GM21786 (cell line): ENCODE measurements around the gene PARPBP.
"Not testable (repeated sequence)": the region's sequence is repeated elsewhere in the genome, so short reads cannot be mapped to it uniquely, and the experiment has no call there.

Source experiments
- ATAC-seq: cut with Tn5 transposase; IDR thresholded peaks from one replicate; pipeline ENCODE4 v1.9.1; 2021; ENCODE audit not compliant: unreplicated experiment

PARPBP gene

GRCh38 chr12:102119674-102120563 lies at the start of gene PARPBP, which contains the start of gene NUP37:
TSS of gene PARPBP (plus strand) at chr12:102120183. CDS start at chr12:102123889, 3,706 bp downstream.
TSS of gene NUP37 (minus strand) at chr12:102120114. CDS start at chr12:102118518, 1,596 bp downstream.
- peak; percentile 95 for ATAC-seq

DNA sequence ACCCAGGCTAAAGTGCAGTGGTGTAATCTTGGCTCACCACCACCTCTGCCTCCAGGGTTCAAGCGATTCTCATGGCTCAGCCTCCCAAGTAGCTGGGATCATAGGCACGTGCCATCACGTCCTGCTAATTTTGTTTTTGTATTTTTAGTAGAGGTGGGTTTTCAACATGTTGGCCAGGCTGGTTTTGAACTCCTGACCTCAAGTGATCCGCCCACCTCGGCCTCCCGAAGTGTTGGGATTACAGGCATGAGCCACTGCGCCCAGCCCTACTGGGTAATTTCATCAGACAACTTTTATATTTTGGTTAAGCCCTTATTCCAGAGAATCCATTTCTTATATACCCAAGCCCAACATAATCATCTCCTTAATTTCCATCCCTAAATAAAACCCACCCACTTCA lies 47.9 kb upstream of the PARPBP start:
- not testable (repeated sequence) for ATAC-seq

DNA sequence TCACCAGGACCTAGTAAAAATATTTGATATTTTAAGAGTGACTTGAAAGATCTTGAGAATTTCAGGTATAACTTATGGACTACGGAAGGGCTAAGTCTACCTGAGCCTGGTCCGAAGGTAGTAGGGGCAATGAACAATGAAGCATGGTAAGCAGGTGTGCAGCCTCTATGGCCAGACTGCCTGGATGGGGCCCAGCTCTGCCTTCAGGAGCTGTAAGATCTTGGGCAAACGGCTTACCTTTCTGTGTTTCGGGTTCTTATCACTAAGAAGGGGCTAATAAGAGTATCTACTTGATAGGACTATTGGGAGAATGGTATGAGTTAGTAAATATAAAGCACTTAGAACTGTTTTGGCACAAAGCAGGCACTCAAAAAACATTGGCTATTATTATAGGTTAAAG lies 39.1 kb upstream of the PARPBP start:
- no peak for ATAC-seq

DNA sequence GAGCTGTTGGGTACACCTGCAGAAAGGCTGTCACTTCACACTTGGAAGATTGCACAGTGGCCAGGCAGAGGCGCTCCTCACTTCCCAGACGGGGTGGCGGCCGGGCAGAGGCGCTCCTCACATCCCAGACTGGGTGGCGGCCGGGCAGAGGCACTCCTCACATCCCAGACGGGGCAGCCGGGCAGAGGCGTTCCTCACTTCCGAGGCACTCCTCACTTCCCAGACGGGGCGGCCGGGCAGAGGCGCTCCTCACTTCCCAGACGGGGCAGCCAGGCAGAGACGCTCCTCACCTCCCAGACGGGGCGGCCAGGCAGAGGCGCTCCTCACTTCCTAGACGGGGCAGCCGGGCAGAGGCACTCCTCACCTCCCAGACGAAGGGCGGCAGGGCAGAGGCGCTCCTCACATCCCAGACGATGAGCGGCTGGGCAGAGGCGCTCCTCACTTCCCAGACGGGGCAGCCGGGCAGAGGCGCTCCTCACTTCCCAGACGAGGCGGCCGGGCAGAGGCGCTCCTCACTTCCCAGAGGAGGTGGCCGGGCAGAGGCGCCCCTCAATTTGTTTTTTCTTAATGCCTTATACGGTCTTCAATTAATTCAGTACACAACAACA lies 30.7 kb upstream of the PARPBP start:
- ATAC-seq = not testable (repeated sequence)

GRCh38 chr12:102093319-102093718 lies 26.7 kb upstream of the PARPBP start:
- no peak for ATAC-seq

DNA sequence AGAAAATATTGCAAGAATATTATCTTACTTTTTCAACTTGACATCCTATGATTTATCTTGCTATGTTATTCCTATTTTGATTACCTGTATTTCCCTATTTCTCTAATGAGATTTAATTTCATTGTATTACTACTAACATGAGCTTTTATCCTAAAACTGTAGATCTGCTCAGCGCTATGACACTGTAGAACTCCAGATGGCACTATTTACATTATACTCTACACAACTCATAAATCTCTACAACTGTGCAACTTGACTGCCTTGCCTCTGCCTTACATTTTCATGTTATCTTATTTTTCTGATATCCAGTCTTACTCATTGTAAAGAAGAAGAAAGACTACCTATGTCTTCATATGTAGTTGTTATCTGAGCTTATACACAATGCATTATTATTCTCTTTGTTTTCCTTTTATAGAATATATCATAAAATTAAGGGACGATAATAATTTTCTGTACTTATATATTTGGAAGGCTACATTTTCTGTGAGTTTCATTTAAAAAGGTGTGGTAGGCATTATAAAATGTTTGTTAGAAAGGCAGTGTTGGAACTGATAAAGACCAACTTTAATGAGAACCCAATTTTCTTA lies 24.2 kb upstream of the PARPBP start:
- no peak for ATAC-seq

DNA sequence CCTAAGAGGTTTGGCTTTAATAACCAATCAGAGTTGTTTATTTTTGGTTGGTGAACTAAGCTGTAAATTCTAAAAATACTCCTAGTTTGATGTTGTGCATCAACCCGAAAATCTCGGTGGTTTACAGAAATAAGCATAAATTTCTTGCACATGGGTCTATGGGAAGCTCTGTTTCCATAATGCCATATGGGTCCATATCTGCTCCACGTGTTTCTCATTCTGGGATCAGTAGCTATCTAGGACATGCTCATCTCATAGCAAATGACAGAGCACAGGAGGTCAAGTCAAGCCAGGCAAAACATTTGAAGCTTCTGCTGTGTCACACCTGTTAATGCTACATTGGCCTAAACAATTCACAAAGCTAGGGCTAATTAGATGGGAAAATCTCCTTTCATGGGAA lies 23.1 kb upstream of the PARPBP start:
- ATAC-seq = no peak

- ATAC-seq = no peak
These were observed 13.1 kb upstream of the PARPBP start for GRCh38 chr12:102106905-102107304.

- ATAC-seq = no peak
These were observed 12.0 kb upstream of the PARPBP start for GRCh38 chr12:102107970-102108369.

DNA sequence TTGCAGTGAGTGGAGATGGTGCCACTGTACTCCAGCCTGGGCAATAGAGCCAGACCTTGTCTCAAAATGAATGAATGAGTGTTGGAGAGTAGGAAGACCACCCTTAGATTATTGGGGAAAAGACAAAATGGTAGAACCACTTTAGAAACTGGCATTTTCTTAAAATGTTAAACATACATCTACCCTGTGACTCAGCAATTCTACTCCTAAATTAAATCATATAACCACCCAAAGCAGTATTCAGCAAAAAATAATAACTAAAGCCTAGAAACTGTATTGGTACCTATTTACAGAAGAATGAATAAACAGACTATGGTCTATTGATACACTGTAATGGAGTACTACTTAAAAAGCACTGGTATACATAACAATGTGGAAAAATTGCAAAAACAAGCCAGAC lies 9.2 kb upstream of the PARPBP start:
- ATAC-seq = no peak

- ATAC-seq = no peak
These were observed 5.8 kb upstream of the PARPBP start for GRCh38 chr12:102114212-102114611.

DNA sequence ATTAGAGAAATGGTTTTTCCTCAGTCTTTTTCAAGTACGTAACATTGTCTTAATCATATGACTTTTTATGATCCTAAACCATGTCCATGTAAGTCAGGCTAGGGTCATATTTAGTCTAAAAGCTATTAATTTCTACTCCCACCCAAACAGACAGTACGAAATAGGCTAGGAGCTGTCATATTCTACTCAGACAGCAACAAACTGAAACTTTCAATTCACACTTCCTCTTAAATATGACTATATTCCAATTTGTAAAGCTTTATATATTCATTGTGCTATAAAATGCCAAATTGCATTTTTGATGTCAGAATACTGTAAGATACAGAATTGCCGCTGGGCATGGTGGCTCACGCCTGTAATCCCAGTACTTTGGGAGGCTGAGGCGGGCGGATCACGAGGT lies 3.6 kb upstream of the PARPBP start:
- no peak for ATAC-seq

DNA sequence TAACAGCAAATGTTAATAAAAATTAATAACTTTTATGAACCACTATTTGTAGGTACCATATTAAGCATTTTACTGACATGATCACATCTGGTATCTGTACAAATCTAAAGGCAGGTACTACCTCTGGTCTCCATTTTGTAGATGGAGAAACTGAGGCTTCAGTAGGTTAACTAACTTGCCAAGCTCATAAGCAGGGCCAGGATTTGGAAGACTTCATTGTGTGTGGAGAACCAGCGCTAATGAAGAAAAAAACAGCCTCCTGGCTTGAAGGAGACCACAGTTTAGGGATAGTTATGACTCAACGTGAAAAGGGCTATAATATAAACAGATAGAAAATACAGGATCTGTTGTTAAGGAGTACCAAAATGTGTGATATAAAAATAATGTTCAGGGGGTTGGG lies 1.1 kb upstream of the PARPBP start:
- ATAC-seq = no peak

- ATAC-seq = no peak
These were observed 536 bp downstream of the PARPBP start for GRCh38 chr12:102120564-102120873.

- no peak for ATAC-seq
These were observed 903 bp downstream of the PARPBP start for GRCh38 chr12:102120886-102121285.

GRCh38 chr12:102121328-102121727 lies 1.3 kb downstream of the PARPBP start:
- ATAC-seq = not testable (repeated sequence)

DNA sequence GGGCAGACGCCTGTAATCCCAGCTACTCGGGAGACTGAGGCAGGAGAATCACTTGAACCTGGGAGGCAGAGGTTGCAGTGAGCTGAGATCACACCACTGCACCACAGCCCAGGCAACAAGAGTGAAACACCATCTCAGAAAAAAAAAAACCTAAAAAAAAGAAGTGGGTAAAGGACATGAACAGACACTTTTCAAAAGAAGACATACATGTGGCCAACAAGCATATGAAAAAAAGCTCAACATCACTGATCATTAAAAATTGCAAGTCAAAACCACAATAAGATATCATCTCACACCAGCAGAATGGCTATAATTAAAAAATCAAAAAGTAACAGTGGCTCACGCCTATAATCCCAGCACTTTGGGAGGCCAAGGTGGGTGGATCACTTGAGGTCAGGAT lies 10.7 kb downstream of the PARPBP start:
- not testable (repeated sequence) for ATAC-seq

GRCh38 chr12:102131442-102131841 lies 11.5 kb downstream of the PARPBP start:
- ATAC-seq = not testable (repeated sequence)

DNA sequence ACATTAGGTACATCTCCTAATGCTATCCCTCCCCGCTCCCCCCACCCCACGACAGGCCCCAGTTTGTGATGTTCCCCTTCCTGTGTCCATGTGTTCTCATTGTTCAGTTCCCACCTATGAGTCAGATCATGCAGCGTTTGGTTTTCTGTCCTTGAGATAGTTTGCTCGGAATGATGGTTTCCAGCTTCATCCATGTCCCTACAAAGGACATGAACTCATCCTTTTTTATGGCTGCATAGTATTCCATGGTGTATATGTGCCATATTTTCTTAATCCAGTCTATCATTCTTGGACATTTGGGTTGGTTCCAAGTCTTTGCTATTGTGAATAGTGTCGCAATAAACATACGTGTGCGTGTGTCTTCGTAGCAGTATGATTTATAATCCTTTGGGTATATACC lies 17.6 kb downstream of the PARPBP start:
- not testable (repeated sequence) for ATAC-seq

GRCh38 chr12:102142866-102143373 lies 22.9 kb downstream of the PARPBP start:
- not testable (repeated sequence) for ATAC-seq

DNA sequence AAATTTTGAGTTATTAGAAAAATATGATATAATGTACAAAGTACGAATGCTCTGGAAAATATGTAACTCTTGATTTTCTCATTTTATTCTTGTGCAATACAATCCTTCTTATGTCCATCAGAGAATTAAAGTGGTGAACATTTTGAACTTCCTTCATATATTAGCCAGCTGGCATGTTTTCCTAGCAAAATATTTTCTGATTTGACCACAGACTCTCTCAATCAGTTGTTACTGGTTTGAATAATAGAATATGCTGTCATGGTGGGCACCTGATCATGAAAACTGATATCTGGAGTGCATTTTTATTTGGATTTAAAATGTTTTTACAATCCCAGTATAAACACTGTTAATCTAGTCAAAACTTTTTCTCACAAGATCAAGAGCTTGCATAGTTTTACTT lies 24.2 kb downstream of the PARPBP start:
- no peak for ATAC-seq
